Skeletal muscle tissue (tissue), 4 donors: ENCODE measurements around the gene ATP2A3. TPM values are rescaled to one million over a fixed set of nuclear protein-coding genes. Genes with fewer than 3 reads are reported as not detected.

Source experiments
- H3K27ac ChIP-seq: one replicate; pipeline ENCODE4 v1.7.0; 2013; ENCODE audit warnings: mild to moderate bottlenecking, low read depth, low read length, inconsistent platforms
- H3K27me3 ChIP-seq, 3 donors: one replicate each; pipeline ENCODE4 v1.7.0; 2013; ENCODE audit warnings: low read length in 3 of 3; ENCODE audit not compliant: control insufficient read depth in 3 of 3, insufficient read depth in 3 of 3
- H3K36me3 ChIP-seq, 3 donors: one replicate each; pipeline ENCODE4 v1.7.0; 2013; ENCODE audit warnings: low read length in 3 of 3; ENCODE audit not compliant: control insufficient read depth in 3 of 3, insufficient read depth in 3 of 3
- H3K4me1 ChIP-seq, 3 donors: one replicate each; pipeline ENCODE4 v1.7.0; 2013; ENCODE audit warnings: low read length in 3 of 3, mild to moderate bottlenecking in 3 of 3; ENCODE audit not compliant: control insufficient read depth in 3 of 3, insufficient read depth in 3 of 3
- H3K4me3 ChIP-seq, 3 donors: one replicate each; pipeline ENCODE4 v1.7.0; 2013; ENCODE audit warnings: low read length in 3 of 3
- H3K9ac ChIP-seq, 3 donors: one replicate each; pipeline ENCODE4 v1.7.0; 2013; ENCODE audit warnings: low read length in 3 of 3, mild to moderate bottlenecking in 3 of 3, moderate library complexity in 2 of 3, low read depth in 1 of 3
- H3K9me3 ChIP-seq, 3 donors: one replicate each; pipeline ENCODE4 v1.7.0; 2013; ENCODE audit warnings: low read length in 3 of 3; ENCODE audit not compliant: control insufficient read depth in 3 of 3
- total RNA-seq: library from RNA; depleted of rRNA; stranded (reverse); fragments of >200 nt; gene quantifications from one replicate; pipeline ENCODE4 v1.2.3, GENCODE V29; 2014
- donor health status: Osteomylitis.

The ATP2A3 gene
- total RNA-seq, 1 donor from 2014 or later, result 3.7 TPM

DNA sequence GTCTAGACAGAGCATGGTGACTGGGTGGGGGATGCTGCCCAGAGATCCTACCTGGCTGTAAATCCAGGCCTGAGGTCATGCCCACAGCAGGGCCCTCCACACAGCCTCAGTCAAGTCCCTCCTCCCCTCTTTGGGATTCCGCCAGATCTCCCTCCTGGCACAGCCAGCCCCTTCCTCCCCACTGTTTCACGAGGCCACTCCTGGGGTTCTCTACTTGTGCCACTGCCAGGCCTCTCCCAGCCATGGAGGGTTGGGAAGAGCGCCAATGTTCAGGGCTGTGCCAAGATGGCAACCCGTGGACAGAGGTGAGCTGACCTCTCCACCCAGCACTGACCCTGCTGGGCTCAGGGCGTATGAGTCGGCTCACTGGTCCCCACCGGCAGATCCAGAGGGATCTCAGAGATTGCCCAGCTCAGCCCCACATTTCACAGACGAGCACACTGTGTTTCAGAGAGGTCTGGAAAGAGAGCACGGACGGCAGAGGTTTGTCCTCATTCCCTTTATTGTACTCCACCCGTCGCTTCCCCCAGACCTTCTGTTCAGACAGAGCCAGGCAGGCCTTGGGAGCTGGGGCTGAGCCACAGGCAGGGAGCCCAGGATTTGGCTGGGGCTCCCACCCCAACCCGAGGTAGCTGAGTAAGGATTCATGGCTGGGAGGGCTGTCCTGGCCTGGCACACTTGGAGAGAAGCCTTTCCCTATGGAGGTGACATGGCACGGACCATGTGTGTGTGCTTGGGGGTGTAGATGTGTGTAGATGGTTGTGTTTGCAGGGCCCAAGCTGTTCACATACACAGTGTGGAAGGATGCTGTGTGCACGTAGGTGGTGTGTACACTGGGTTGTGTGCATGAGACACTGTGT lies 67.9 kb downstream of the ATP2A3 start:
- H3K9me3 ChIP-seq, result no peaks in the 10 kb centered on the region
- H3K27me3 ChIP-seq, result no peaks in the 10 kb centered on the region
- no peak overlapping the region for H3K27ac ChIP-seq
- H3K36me3 ChIP-seq, result no peaks in the 10 kb centered on the region
- no peak overlapping the region for H3K4me3 ChIP-seq
- peaks cover 31 to 43% (median 34%) of the 10 kb centered on the region in 3 donors for H3K4me1 ChIP-seq
- no peak overlapping the region for H3K9ac ChIP-seq

DNA sequence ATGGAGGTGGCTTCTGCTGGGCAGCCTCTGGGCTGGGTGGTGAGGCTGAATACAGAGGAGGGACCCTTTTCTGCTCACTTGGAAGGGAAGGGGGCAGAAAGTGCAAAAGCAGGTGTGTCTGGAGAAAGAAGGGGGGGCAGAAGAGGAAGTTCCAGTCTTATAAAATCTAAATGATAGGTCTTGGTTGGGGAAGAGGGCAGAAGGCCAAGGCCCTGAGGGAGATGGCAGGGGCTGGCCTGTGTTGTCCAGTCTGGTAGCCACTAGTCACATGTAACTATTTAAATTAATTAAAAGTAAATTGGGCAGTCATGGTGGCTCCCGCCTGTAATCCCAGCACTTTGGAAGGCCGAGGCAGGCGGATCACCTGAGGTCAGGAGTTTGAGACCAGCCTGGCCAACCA lies 68.9 kb downstream of the ATP2A3 start:
- Histone ChIP-seq H3K9ac (no peak overlapping the region), H3K36me3 (no peaks in the 10 kb centered on the region), H3K9me3 (no peaks in the 10 kb centered on the region), H3K4me1 (peaks cover 33 to 48% (median 43%) of the 10 kb centered on the region in 3 donors), H3K27ac (peak overlapping the region; percentile 77), H3K4me3 (no peak overlapping the region), H3K27me3 (no peaks in the 10 kb centered on the region)

DNA sequence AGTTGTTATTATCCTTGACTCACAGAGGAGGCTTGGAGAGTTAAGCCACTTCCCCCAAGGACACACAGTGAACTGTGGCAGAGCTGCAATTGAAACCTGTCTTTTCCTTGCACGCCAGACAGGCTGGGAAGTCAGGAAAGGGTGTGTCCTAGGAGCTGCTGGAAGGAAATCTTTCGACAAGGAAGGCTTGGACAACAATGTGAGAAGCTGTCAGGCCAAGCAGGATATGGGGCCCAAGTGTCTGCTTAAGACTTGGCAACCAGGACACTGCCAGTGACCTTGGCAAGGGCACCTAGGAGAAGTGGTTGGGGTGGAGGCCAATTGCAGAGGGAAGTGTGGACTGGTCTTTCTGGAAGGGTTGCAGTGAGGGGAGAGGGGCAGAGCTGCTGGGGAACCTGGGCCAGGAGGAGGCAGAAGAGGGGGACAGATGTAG lies 69.3 kb downstream of the ATP2A3 start:
- no peaks in the 10 kb centered on the region for H3K27me3 ChIP-seq
- H3K9ac ChIP-seq, result no peak overlapping the region
- H3K9me3 ChIP-seq, result no peaks in the 10 kb centered on the region
- no peaks in the 10 kb centered on the region for H3K36me3 ChIP-seq
- no peak overlapping the region for H3K4me3 ChIP-seq
- H3K4me1 ChIP-seq, result peaks cover 37 to 53% (median 47%) of the 10 kb centered on the region in 3 donors
- H3K27ac ChIP-seq, result peak overlapping the region; percentile 77

DNA sequence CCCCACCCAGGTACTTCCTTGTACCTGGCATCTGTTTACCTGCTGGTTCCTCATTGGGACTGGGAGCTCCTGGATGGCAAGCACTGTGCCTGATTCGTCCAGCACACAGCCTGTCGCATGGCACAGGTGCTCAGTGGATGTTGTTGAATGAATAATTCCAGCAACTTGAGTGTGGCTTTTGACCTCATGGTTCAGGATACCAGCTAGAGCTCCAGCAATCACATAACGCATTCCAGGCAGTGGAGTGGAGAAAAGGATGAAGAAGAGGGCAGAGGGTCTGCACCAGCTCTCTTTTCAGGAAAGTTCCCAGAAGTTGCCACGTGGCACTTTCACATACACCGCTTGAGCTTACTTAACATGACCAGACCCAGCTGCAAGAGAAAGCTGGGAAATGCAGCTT lies 70.0 kb downstream of the ATP2A3 start:
- Histone ChIP-seq H3K9ac (peak overlapping the region in 1 of 3 donors; percentile 8), H3K4me3 (peak overlapping the region in 1 of 3 donors; percentile 31), H3K27me3 (no peaks in the 10 kb centered on the region), H3K4me1 (peaks cover 42 to 60% (median 55%) of the 10 kb centered on the region in 3 donors), H3K36me3 (no peaks in the 10 kb centered on the region), H3K27ac (peak overlapping the region; percentile 77), H3K9me3 (no peaks in the 10 kb centered on the region)

DNA sequence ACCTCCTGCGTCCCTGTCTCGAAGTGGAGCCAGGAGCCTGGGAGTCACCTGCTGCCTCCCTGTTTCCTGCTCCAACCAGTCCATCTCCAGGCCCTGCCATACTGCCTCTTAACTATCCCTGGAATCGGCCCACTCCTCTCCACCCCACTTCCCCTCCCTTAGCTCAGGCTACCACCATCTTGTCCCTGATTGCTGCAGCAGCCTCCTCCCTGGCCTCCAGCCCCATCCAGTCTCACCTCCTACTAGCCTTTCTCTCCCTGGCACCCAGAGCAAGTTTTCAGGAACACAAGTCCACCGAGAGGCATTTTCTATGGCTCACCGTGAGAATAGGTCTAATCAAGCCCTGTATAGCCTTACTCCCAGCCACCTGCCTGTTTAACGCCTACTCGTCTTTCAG lies 70.5 kb downstream of the ATP2A3 start:
- peaks cover 47 to 64% (median 60%) of the 10 kb centered on the region in 3 donors for H3K4me1 ChIP-seq
- peak overlapping the region; percentile 56 to 79 (median 75) for H3K4me3 ChIP-seq

DNA sequence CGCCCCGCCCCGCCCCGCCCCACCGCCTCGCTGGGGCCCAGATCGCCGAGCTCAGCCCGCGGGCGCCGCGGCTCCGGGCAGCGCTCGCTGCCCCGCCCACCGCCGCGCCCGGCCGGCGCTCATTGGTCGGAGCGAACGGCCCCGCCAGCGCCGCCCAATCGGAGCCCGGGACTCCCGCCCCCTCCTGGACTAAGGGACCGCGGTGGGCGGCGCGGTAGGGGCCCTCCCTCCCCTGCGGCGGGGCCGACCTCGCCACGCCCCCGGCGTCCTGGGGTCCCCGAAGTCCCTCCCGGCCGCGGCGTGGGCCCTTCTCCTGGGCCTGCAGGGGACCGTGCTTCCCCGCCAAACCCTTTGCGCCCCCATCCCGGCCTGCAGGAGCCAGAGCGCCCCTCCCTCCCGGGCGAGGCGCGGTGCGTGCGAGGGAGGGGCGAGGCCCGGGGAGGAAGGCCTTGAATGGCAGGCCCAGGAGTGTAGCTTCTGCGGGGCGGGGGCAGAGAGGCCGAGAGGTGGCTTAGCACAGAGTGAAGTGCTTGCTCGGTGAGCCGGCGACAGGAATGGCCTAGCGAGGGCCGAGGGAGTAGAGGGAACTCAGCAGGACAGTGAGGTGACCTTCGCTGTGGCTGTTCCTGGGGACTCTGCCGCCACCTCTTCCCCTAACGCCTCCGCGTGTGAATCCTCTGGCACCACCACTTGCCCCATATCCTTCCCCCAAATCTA lies 71.1 kb downstream of the ATP2A3 start, which contains the start of gene CAMKK1:
CAMKK1 (minus strand) TSS at position 51 of the 717 bp plus-strand sequence. CDS start 7,366 bp downstream, outside the sequence.
- H3K9ac ChIP-seq, result peak within 1 kb of the TSS; percentile 70 to 78 (median 76)
- no peaks in the 10 kb centered on the region for H3K27me3 ChIP-seq
- peak within 1 kb of the TSS; percentile 56 to 79 (median 75) for H3K4me3 ChIP-seq
- H3K36me3 ChIP-seq, result no peaks in the 10 kb centered on the region
- no peaks in the 10 kb centered on the region for H3K9me3 ChIP-seq
- peaks cover 48 to 68% (median 64%) of the 10 kb centered on the region in 3 donors for H3K4me1 ChIP-seq
- peak within 1 kb of the TSS; percentile 77 for H3K27ac ChIP-seq

More for the DNA sequence above, 70.5 kb downstream of the ATP2A3 start:
- no peaks in the 10 kb centered on the region for H3K27me3 ChIP-seq
- peak overlapping the region in 2 of 3 donors; percentile 76 to 78 for H3K9ac ChIP-seq
- H3K36me3 ChIP-seq, result no peaks in the 10 kb centered on the region
- no peaks in the 10 kb centered on the region for H3K9me3 ChIP-seq
- peak overlapping the region; percentile 77 for H3K27ac ChIP-seq

DNA sequence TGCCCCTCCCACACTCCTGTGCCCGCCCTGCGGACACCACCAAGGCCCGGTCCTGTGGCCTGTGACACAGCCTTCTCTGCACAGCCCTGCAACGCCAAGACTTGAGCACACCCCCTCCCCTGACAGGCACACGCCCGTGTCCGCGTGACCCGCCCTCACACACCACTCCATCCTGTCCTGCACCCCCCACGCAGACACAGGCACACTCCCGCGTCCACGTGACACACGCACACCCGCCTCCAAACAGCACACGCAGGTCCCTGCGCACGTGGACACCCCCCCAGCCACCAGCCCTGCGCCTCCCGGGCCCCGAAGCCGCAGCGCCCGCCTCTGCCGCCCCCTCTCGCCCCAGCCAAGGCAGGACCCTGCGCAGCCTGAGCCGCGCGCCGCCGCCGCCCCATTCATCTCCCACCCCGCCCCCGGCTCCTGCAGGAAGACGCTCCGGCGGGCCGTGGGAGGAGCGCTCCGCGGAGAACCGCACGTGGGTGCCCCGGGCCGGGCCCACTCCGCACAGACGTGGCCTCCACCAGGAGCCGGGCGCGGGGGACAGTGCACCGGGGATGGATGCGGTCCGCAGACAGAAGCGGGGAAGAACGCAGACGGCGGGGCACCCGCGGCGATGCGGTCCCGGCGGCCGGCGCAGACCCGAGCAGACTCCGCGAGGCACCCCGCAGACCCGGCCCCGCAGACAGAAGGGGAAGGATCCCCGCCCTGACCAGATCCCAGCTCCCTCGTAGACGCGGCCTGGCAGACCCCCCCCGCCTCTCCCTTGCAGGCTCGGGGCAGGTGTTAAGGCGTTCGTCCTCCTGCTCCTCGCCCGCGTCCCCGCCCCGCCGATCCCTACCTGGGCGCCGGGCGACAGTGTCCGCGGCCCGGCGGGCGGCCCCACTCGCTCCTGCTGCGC lies 71.9 kb downstream of the ATP2A3 start:
- Histone ChIP-seq H3K9ac (peak overlapping the region in 2 of 3 donors; percentile 32 to 64), H3K27ac (no peak overlapping the region), H3K36me3 (no peaks in the 10 kb centered on the region), H3K4me1 (peaks cover 51 to 76% (median 72%) of the 10 kb centered on the region in 3 donors), H3K9me3 (no peaks in the 10 kb centered on the region), H3K27me3 (no peaks in the 10 kb centered on the region), H3K4me3 (peak overlapping the region; percentile 38 to 72 (median 67))

DNA sequence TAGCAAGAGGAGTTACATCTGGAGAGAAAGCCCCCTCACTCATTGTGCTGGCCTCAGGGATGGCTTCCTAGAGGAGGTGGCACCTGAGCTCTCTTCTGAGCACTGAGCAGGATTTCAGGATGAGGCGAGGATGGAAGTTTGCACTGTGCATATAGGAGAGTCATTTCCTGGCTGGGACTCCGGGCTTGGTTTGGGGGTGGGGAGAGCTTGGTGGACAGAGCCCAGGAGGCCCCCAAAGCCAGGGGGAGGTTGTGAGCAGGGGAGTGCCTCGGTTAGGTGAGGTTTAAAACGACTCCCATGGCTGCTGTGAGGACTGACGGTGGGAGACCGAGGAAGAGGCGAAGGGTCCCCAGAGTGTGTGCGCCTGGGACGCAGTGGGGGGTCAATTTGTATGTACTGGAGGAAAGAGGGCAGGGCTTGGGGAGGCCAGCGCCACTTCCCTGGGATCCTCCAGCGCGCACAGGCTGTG lies 72.6 kb downstream of the ATP2A3 start:
- Histone ChIP-seq H3K4me3 (peak overlapping the region; percentile 7 to 72 (median 67)), H3K27me3 (no peaks in the 10 kb centered on the region), H3K9me3 (no peaks in the 10 kb centered on the region), H3K36me3 (no peaks in the 10 kb centered on the region), H3K4me1 (peaks cover 55 to 82% (median 79%) of the 10 kb centered on the region in 3 donors), H3K27ac (no peak overlapping the region), H3K9ac (peak overlapping the region in 1 of 3 donors; percentile 64)

DNA sequence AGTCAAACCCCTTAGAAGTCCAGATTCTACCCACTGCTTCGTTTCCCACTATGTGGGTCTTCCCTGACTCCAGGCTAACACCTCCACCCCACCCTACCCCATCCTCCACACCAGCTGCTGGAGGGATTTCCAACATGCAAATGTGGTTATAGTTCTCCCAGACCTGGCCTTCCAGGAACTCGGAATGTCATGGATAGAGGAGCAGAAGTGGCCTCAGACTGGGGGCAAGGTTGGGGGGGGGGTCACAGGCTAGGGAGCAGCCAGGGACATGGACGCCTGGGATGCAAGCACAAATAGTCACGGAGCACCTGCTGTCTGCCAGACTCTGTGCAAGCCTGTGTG lies 73.4 kb downstream of the ATP2A3 start:
- Histone ChIP-seq H3K4me3 (no peak overlapping the region), H3K9ac (no peak overlapping the region), H3K36me3 (no peaks in the 10 kb centered on the region), H3K4me1 (peaks cover 52 to 83% (median 79%) of the 10 kb centered on the region in 3 donors), H3K9me3 (no peaks in the 10 kb centered on the region), H3K27ac (no peak overlapping the region), H3K27me3 (no peaks in the 10 kb centered on the region)
